DMS53 (cell line): ENCODE results near the gene UBAC2.
"Not testable (repeated sequence)": the region's sequence is repeated elsewhere in the genome, so short reads cannot be mapped to it uniquely, and the experiment has no call there.

Experiments
- DNase-seq: peaks from one replicate; lab custom pipeline; 2025; lab: John Stamatoyannopoulos, UW

Gene UBAC2

DNA sequence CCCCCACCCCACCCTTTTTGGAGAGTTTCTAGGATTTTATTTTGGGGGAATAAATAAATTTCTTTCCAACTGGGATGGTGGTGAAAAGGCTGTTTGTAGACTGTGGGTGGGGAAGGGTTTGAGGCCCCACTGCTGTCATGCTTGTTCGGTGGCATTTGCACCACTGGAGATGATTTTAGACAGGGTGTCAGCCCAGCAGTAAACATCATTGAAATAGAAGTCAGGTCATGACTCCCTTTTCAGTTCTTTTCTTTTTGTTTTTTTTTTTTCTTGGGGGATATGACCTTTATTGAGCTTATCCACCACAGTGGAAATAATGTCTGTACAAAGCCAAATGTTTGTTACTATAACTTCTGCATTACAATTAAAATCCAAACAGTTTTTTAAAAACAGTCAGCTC lies 14.1 kb downstream of the UBAC2 start:
- no peak for DNase-seq

DNA sequence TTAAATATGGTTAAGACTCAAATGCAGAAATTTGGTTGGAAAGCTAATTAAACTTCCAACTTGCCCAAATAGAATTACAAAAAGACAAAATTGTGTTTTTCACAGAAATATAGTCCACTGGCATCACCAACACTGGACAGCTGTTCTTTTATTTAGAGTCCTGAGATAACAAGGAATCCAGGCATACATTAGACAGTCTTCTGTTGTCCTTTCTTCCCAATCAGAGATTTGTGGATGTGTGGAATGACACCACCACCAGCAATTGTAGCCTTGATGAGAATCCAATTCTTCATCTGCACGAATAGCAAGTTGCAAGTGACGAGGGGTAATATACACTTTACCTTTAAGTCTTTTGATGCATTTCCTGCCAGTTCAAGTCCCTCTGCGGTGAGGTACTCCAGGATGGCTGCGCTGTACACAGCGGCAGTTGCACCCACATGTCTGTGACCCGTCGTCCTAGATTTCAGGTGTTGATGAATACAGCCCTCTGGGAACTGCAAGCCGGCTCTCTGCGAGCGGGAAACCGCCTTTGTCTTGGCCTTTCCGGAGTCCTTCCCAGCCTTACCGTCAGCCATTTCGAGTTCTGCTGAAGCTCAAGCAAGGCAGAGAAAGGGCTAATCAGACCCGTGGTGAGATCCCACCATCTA lies 14.7 kb downstream of the UBAC2 start:
- DNase-seq: no peak

DNA sequence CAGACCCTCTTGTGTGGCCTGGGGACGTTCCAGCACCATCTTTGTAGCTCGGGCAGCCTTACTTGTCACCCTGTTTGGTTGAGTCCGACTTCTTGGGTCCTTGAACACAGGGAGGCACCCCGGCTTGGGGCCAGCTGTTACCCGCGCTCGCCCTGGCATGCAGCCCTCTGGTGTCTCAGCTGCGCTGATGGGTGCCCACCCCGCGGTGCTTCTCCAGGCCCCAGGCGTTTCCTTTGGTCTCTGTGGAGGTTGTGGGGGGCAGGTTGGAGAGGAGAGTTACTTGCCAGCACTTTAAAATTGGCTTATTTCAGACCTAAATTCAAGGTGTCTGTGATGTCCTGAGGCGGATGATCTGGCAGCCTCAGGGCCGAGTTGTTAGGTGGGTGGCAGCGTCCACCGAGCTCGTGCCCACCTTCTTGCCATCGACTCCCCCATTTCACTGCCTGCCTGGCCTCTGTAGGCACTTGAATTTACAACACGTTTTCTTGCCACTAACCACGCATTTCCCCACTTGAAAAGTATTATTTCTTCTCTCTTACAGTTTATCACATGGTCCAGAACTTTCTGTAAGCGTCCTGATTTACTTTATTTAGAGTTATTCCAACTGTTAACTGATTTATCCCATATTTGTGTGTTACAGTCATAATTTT lies 16.9 kb downstream of the UBAC2 start:
- no peak for DNase-seq

DNA sequence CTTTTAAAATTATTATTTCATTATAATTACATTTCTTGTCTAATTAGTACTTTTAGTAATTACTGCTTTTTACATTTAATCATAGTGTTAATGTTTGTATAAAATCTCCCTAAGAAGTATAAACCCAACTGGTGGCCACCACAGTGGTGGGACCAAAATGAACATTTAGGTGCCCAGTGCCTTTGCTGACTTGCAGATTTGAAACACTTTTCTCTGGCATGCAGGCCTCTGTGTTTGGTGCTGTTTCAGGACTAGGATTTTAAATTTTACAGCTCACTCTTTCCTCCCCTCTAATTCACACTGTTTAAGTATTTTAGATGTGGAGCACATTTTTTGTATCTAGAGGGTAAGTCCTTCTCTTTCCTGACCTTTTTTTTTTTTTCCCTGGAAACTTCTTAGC lies 17.5 kb downstream of the UBAC2 start:
- DNase-seq: no peak

DNA sequence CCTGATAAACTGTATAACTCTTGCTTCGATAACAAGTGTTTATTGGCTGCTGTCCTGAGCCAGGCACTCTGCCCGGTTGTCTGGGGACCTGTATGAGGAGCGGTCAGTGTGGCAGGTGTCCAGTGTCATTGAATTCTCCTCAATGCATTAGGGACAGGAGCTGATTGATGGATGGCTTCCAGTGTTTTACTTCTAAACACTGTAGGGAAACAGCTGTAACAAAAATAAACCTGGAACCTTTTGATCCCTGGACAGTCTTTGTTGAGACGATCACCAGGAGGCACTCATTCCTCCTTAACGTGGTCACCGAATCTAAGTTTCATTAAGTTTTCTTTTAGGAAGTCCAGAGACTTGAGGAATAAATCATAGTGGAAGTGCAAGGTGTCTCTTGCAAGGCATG lies 17.9 kb downstream of the UBAC2 start:
- no peak for DNase-seq

DNA sequence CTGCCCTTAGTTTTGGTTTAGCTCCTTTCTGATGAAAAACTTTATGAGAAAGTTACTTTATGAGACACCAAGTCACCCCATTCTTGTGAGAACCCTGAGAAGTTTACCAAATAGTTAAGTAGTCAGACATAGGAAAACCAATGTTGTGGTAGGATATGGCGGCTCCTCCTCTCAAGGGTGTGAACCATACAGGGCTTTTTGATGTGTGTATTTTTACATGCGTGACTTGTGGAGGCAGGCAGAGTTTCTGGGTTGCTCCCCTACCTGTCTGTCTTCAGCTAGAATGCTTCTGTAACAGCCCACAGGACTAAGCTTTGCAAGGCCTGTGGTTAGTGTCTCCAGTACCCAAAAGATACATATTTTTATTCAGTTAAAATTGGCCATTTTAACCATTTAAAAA lies 18.3 kb downstream of the UBAC2 start:
- no peak for DNase-seq

DNA sequence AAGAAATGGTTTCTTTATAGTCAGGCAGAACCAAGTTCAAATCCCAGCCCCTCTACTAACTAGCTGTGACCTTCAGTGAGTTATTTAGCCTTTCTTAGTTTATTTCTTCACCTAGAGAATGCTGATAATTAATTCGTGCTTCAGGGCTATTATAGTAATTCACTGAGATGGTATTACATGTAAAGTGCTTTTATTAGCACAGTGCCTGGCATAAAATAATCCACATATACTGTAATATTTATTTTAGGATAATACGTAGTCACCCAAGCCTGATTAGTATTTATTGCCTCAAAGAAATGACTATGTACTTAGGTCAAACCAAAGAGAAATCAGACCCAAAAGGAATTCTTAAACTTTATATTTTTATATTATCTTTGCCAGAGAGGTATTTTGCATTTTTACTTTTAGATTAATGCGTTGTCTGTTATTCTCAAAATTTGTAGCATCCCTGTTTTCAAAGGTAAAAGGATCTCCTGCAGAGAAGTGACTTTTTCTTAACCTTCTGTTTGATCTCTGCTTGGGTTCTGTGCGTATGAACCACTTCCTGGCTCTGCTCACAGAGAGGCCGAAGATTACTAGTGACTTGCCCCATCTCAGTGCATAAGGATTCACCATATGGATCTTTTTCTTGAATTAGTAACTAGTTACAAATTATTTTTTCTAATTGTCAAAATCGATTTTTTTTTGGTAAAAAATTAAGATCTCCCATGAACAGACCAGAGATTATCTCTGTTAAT lies 19.7 kb downstream of the UBAC2 start:
- DNase-seq: no peak

DNA sequence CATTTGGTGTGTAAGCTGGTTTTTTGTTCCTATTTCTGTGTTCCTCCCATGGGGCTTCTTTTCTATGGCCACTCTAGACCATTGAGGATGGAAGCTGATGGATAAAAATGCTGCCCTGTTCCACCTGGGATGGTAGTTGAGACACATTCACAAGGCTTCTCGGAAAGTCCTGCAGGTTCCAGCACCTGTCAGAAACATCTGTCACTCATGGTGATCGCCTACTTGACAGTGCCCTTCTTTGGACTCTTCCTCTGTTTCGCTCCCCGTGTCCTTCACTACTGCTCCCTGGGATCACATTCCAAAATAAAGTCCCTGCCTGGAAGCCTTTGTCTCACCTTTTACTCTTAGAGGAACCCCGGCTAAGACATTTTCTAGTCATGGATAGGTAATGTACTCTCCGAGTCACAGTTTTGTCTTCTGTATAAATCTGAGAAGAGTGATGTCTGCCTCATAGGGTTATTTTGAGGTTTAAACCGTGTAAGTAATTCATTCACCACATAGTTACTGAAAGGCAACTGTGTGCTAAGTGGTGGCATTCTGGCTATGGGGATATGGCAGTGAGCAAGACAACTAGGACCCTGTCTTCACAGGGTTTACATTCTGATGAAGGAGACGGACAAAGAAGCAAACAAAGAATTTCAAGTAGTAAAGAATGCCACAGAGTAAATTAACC lies 21.0 kb downstream of the UBAC2 start:
- no peak for DNase-seq

DNA sequence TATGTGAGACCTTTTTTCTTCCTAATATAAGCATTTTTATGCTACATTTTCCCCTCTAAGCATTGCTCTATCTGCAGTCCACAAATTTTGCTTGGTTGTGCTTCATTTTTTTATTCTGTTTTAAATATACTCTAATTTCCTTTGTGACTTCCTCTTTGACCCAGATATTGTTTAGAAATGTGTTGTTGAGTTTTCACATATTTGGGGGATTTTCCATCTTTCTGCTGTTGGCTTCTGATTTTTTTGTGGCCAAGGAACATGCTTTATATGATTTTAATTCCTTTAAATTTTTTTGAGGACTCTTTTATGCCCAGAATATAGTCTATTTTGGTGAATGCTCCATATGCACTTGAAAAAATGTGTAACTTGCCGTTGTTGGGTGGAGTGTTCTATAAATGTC lies 22.9 kb downstream of the UBAC2 start:
- DNase-seq: no peak

DNA sequence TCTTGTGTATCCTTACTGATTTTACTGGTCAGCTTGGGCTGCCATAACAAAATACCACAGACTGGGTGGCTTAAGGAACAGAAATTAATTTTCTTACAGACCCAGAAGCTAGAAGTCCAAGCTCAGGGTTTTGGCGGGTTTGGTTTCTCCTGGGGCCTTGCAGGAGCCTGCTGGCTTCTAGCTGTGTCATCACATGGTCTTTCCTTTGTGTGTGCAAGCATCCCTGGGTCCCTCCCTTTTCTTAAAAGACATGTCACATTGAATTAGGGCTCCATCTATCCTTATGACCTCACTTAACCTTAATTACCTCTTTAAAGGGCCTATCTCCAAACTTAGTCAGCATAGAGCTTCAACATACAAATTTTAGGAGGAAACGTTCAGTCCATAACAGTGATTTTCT lies 23.4 kb downstream of the UBAC2 start:
- no peak for DNase-seq

DNA sequence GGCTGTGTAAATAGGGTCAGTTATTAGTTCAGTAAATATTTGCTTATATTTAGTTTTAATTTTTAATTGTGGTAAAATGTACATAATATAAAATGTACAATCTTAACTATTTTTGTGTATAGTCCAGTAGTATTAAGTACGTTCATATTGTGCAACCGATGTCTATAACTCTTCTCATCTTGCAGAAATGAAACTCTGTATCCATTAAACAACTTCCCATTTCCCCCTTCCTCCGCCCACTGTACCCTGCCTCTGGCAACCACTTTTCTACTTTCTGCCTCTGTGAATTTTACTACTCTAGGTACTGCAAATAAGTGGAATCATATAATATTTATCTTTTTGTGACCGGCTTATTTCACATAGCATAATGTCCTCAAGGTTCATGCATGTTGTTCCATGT lies 24.4 kb downstream of the UBAC2 start:
- no peak for DNase-seq

DNA sequence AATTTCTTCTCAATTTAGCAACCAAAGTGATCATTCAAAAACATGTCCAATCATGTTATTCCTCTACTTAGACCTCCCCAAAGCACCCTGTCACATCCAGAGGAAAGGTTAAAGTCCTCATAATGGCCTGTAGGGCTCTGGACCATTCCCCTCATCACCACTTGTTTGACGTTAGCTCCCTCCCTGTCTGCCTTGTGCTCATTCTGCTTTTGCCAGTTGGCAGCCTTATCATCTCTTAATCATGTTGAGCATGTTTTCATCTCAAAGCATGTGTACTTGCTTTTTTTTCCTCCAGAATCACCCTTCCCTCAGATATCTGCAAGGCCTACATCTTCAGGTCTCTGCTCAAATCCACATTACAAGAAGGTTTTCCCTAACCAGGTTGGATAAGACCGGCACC lies 25.9 kb downstream of the UBAC2 start:
- DNase-seq: no peak

DNA sequence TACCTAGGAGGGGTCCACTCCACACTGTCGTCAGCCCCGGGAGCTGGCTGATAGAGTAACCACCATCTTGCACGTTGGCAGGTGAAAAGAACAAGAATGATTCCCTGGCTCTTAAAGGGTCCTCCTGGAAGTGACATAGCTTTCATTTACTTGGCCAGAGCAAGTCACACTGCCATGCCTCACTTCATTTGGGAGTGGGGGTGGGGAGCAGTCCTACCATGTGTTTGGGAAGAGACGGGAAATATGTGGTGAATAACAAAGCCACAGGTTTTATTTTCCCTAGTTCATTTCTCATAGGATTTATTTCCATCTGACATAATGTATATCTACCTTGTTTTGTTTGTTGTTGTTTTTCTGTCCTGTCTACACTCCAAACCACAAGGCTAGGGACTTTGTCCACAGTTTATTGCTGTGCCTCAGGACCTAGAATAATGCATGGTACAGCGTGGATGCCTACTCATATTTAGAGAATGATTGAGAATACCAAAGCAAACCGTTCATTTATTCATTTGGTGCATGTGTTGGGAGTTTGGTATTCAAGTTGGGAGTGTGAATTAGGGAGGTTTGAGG lies 26.8 kb downstream of the UBAC2 start:
- DNase-seq: no peak

DNA sequence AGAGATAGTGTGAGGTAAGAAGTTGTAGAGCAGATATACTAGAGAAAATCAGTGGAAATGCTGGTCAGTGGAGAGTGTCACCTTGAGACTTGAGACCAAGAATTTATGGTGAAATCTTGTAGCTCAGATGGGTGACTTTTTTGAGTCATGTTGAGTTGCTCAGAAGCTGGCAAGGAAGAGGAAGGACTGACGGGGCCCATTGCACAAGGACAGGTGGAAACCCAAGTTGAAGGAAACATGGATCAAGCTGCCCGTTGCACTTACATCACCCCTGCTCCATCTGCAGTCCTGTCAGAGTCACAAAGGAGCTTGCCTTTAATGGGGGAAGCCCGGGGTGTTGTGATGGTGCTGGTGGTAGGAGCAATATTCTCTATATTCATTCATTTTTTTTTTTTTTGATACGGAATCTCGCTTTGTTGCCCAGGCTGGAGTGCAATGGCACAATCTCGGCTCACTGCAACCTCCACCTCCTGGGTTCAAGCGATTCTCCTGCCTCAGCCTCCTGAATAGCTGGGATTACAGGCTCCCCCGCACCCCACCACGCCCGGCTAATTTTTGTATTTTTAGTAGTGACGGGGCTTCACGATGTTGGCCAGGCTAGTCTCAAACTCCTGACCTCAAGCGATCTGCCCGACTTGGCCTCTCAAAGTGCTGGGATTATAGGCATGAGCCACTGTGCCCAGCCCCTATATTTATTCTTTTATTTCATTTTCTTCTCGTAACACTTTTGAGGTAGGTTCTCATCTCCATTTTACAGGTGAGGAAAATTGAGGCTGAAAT lies 27.4 kb downstream of the UBAC2 start:
- no peak for DNase-seq

DNA sequence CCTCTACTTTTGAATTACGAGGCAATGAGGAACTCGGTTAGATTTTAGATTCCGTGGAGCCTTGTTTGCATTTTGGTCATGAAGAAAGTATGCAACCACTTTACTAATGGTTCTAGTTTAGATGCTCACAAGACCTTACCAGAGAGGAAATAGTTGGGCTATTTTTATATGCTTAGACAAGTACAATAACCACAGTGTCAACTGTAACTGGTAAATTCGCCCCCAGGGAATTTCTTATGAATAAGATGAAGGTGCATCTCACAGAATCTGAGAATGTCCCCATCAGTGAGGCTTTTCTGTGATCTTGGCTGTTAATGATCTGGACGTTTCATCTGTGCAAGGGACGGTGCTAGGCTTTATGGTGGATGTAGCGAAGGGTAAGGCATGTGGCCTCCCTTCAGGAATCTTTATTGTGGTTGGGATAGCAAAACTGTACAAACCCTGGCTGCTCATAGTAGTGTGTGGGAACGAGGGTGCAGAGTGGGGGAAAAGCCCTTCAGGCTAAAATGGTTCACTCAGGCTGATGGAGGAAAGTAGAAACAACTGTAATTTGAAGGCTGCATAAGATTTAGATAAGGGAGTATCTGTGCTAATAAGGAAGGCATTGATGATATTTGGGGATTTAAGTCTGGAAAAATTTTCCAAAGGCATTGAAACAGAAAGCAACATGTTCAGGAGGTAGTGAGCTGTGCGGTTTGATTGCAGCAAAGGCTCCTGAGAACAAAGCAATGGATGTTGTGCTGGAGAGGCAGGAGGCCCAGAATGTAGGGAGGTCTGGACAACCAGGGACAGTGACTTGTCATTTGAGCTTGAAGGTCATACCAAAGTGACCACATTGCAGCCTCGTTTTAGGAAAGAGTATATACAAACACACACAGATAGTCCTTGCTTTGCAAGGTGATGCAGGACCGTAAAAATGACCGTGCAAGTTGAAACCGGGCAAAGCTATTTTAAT lies 28.4 kb downstream of the UBAC2 start:
- no peak for DNase-seq

DNA sequence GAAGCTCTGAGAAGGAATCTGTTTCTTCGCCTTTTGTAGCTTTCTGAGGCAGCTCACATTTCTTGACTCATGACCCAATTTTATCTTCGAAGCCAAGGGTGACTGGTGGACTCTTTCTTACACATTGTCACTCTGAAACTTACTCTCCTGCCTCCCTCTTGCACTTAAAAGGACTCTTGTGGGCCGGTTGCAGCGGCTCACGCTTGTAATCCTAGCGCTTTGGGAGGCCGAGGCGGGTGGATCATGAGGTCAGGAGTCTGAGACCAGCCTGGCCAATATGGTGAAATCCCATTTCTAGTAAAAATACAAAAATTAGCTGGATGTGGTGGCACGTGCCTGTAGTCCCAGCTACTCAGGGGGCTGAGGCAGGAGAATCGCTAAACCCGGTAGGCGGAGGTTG lies 29.9 kb downstream of the UBAC2 start:
- DNase-seq: not testable (repeated sequence)

DNA sequence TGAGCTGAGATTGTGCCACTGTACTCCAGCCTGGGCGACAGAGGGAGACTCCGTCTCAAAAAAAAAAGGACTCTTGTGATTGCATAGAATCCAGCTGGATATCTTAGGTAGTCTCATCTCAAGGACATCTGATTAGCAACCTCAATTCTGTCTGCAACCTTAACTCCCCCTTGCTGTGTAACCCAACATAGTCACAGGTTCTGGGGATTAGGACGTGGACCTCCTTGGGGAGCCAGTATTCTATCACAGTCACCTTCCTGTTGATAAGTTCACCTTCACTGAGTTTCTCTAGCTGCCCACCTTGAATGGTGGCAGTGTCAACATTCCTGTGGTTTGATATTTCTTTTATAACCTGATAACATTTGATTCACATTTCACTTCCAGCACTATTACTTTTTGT lies 30.3 kb downstream of the UBAC2 start:
- DNase-seq: no peak

DNA sequence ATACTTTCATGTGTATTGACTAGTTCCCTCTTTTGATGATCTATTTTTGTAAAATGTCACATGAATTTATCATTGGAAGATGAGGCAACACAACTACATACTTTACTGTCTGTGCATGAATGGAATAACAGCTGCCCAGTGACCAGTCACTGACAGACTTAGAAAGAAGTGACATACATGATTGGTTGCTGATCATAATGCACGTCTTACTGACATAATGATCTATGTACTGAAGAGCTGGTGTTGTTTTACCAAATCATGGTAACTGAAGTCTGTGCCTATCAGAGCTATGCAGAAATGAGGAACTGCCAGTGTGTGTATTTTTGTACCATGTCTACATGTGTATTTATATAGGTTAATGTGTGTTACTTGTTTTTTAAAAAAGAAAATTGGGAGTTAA lies 31.1 kb downstream of the UBAC2 start:
- DNase-seq: no peak

DNA sequence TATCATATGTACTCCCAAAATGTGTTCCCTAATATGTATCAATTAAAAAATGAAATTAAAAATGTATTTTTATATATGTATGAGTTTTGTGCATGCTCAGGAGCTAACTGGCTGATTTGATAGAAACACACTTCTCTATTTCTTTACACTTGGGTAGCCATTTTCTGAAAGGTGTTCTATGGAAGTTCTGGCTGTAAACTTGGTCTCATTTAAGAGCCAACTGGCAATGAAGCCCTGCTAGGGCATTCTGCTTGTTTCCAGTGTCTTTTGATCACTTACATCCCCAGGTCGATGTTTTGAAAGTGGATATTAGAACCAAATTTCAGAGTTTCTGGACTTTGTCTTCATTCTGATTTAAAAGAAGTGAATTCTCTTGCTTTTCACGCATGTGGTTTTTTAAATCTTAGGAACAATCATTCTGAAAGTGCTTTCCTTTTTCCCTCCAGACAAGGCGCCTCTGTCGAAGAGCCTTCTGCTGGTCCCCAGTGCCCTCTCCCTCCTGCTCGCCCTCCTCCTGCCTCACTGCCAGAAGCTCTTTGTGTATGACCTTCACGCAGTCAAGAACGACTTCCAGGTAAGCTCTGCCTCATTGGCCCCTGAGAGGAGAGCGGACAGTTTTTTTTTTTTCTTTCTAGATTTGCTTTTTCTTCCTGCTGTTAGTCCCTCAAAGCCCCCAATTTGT lies 37.5 kb downstream of the UBAC2 start:
- no peak for DNase-seq

DNA sequence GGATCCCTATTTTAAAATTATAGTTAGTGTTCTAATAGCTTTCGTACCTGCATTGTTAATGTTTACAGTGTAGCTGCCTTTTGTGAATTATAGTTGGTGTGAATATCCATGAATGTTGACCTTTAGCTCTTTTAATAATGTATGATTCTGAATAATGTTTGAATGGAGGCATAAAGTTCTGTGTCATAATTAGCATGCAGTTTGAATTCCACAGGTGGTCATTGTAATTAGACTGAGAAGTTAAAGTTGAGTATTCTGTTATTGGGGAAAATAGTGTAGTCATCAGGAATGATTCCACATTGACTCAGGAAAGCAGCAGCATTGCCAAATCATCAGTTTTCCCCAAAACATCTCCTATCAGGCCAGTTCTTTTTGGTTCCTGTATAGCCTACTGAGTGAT lies 45.4 kb downstream of the UBAC2 start:
- DNase-seq: no peak
